Measurements from ENCODE around the gene ACACB.

DNA sequence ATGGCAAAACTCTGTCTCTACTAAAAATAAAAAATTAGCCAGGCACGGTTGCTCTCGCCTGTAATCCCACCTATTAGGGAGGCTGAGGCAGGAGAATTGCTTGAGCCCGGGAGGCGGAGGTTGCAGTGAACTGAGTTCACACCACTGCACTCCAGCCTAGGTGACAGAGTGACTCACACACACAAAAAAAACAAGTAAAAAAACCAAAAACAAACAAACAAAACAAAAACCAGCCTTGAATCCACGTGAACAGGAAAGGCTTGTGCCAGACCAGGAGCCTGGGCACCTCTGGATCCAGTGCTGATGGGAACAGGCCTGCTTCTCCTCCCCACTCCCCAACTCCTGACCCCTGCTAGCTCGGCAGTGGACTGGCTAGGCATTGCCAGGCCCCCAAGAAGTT lies 189.2 kb downstream of the ACACB start:
- TF ChIP-seq, protein P1, sequence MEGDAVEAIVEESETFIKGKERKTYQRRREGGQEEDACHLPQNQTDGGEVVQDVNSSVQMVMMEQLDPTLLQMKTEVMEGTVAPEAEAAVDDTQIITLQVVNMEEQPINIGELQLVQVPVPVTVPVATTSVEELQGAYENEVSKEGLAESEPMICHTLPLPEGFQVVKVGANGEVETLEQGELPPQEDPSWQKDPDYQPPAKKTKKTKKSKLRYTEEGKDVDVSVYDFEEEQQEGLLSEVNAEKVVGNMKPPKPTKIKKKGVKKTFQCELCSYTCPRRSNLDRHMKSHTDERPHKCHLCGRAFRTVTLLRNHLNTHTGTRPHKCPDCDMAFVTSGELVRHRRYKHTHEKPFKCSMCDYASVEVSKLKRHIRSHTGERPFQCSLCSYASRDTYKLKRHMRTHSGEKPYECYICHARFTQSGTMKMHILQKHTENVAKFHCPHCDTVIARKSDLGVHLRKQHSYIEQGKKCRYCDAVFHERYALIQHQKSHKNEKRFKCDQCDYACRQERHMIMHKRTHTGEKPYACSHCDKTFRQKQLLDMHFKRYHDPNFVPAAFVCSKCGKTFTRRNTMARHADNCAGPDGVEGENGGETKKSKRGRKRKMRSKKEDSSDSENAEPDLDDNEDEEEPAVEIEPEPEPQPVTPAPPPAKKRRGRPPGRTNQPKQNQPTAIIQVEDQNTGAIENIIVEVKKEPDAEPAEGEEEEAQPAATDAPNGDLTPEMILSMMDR (IDR thresholded peaks at IDR 0.05) = no peak
- no peak for TF ChIP-seq POLR2A (IDR thresholded peaks at IDR 0.05)

Measured in esophagus squamous epithelium (tissue), 4 donors.